ENCODE data around the gene UGT8. TPM values are rescaled to one million over a fixed set of nuclear protein-coding genes. Genes with fewer than 3 reads are reported as not detected.

The UGT8 gene
- total RNA-seq, 2 donors from 2014 or later = 4.8 to 10.4 TPM

GRCh38 chr4:114658776-114659175 lies 60.2 kb downstream of the UGT8 start:
- Histone ChIP-seq H3K27me3 (ENCODE audit: control insufficient read depth, insufficient read depth, low read length, poor library complexity, severe bottlenecking) (no peaks in the 10 kb centered on the region), H3K4me3 (ENCODE audit: low read length) (no peak overlapping the region), H3K9ac (ENCODE audit: extremely low read depth, low read length, poor library complexity, severe bottlenecking) (no peak overlapping the region), H3K27ac (ENCODE audit: low read depth, low read length) (no peak overlapping the region), H3K9me3 (ENCODE audit: control insufficient read depth, low read length) (no peaks in the 10 kb centered on the region), H3K36me3 (ENCODE audit: control insufficient read depth, insufficient read depth, low read length) (no peaks in the 10 kb centered on the region), H3K4me1 (ENCODE audit: control insufficient read depth, insufficient read depth, low read length) (peaks cover 5% of the 10 kb centered on the region)
- TF ChIP-seq, protein P1, sequence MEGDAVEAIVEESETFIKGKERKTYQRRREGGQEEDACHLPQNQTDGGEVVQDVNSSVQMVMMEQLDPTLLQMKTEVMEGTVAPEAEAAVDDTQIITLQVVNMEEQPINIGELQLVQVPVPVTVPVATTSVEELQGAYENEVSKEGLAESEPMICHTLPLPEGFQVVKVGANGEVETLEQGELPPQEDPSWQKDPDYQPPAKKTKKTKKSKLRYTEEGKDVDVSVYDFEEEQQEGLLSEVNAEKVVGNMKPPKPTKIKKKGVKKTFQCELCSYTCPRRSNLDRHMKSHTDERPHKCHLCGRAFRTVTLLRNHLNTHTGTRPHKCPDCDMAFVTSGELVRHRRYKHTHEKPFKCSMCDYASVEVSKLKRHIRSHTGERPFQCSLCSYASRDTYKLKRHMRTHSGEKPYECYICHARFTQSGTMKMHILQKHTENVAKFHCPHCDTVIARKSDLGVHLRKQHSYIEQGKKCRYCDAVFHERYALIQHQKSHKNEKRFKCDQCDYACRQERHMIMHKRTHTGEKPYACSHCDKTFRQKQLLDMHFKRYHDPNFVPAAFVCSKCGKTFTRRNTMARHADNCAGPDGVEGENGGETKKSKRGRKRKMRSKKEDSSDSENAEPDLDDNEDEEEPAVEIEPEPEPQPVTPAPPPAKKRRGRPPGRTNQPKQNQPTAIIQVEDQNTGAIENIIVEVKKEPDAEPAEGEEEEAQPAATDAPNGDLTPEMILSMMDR (conservative IDR thresholded peaks at IDR 0.05) = no peak
- H3K4me1 Mint-ChIP-seq = peaks cover 35% of the 10 kb centered on the region
- no peak overlapping the region for H3K4me3 Mint-ChIP-seq
- DNase-seq = no peak
- no peak overlapping the region for H3K27ac Mint-ChIP-seq
- H3K27me3 Mint-ChIP-seq (ENCODE audit: insufficient read depth) = no peaks in the 10 kb centered on the region
- no peaks in the 10 kb centered on the region for H3K36me3 Mint-ChIP-seq (ENCODE audit: low read depth)
- WGBS, 2 experiments (ENCODE audit: insufficient coverage in 1 of 2, insufficient read length in 1 of 2) = 83% methylated on average over 2 of the region's 4 CpGs; no CpG with 5 or more reads in 1 of the 2 experiments
- no peaks in the 10 kb centered on the region for H3K9me3 Mint-ChIP-seq

GRCh38 chr4:114659386-114660008 lies 60.9 kb downstream of the UGT8 start:
- H3K36me3 Mint-ChIP-seq (ENCODE audit: low read depth) = no peaks in the 10 kb centered on the region
- DNase-seq = peak; percentile 84
- TF ChIP-seq, protein P1 (conservative IDR thresholded peaks at IDR 0.05) = peak; percentile 97
- H3K9me3 Mint-ChIP-seq = no peaks in the 10 kb centered on the region
- Histone ChIP-seq H3K27ac (ENCODE audit: low read depth, low read length) (no peak overlapping the region), H3K4me3 (ENCODE audit: low read length) (no peak overlapping the region), H3K27me3 (ENCODE audit: control insufficient read depth, insufficient read depth, low read length, poor library complexity, severe bottlenecking) (no peaks in the 10 kb centered on the region), H3K4me1 (ENCODE audit: control insufficient read depth, insufficient read depth, low read length) (peaks cover 5% of the 10 kb centered on the region), H3K9me3 (ENCODE audit: control insufficient read depth, low read length) (no peaks in the 10 kb centered on the region), H3K36me3 (ENCODE audit: control insufficient read depth, insufficient read depth, low read length) (no peaks in the 10 kb centered on the region), H3K9ac (ENCODE audit: extremely low read depth, low read length, poor library complexity, severe bottlenecking) (no peak overlapping the region)
- H3K4me3 Mint-ChIP-seq = no peak overlapping the region
- H3K27ac Mint-ChIP-seq = no peak overlapping the region
- H3K27me3 Mint-ChIP-seq (ENCODE audit: insufficient read depth) = no peaks in the 10 kb centered on the region
- H3K4me1 Mint-ChIP-seq = peaks cover 35% of the 10 kb centered on the region
- WGBS, 2 experiments (ENCODE audit: insufficient coverage in 1 of 2, insufficient read length in 1 of 2) = 33% methylated on average over 3 of the region's 4 CpGs; no CpG with 5 or more reads in 1 of the 2 experiments

GRCh38 chr4:114663083-114663482 lies 64.5 kb downstream of the UGT8 start:
- H3K9me3 ChIP-seq (ENCODE audit: control insufficient read depth, low read length) = no peaks in the 10 kb centered on the region
- H3K27ac ChIP-seq (ENCODE audit: low read depth, low read length) = no peak overlapping the region
- TF ChIP-seq, protein P1 (conservative IDR thresholded peaks at IDR 0.05) = no peak
- no peak for DNase-seq
- Mint-ChIP-seq H3K36me3 (ENCODE audit: low read depth) (no peaks in the 10 kb centered on the region), H3K4me3 (no peak overlapping the region), H3K27me3 (ENCODE audit: insufficient read depth) (no peaks in the 10 kb centered on the region), H3K27ac (no peak overlapping the region), H3K4me1 (peaks cover 11% of the 10 kb centered on the region), H3K9me3 (no peaks in the 10 kb centered on the region)
- no peaks in the 10 kb centered on the region for H3K27me3 ChIP-seq (ENCODE audit: control insufficient read depth, insufficient read depth, low read length, poor library complexity, severe bottlenecking)
- no peaks in the 10 kb centered on the region for H3K4me1 ChIP-seq (ENCODE audit: control insufficient read depth, insufficient read depth, low read length)
- WGBS, 2 experiments (ENCODE audit: insufficient coverage in 1 of 2, insufficient read length in 1 of 2) = 94 to 98% methylated on average over 5 of the region's 5 CpGs
- no peak overlapping the region for H3K4me3 ChIP-seq (ENCODE audit: low read length)
- no peak overlapping the region for H3K9ac ChIP-seq (ENCODE audit: extremely low read depth, low read length, poor library complexity, severe bottlenecking)
- no peaks in the 10 kb centered on the region for H3K36me3 ChIP-seq (ENCODE audit: control insufficient read depth, insufficient read depth, low read length)

Data from endodermal cell (in vitro differentiated cells).